Common myeloid progenitor, CD34-positive (primary cell): Measurements from ENCODE around the gene IQGAP3.

Source experiments
- CTCF ChIA-PET: fragments of 350-600 bp; sonication (Branson Sonifier 250); formaldehyde crosslinking; loops from one replicate; lab custom pipeline; 2021; ENCODE audit warnings: antibody characterized with exemption; lab: Charles Lee
- POLR2A ChIA-PET: fragments of 350-600 bp; sonication (Branson Sonifier 250); formaldehyde crosslinking; loops from one replicate; lab custom pipeline; 2021; ENCODE audit warnings: antibody characterized with exemption; lab: Charles Lee
- DNase-seq, 3 donors: peaks; one replicate each; pipeline versions ENCODE4 v3.0.0 to v3.0.0-alpha.2; 2013
- H3K27ac ChIP-seq, 2 experiments: 1 replicate in 1 of 2; 2 replicates in 1 of 2; pipeline ENCODE4 v1.7.0; 2013; ENCODE audit warnings: inconsistent platforms in 2 of 2, low read length in 2 of 2, mild to moderate bottlenecking in 2 of 2, low read depth in 1 of 2, moderate library complexity in 1 of 2; ENCODE audit not compliant: severe bottlenecking in 2 of 2, insufficient read depth in 1 of 2, poor library complexity in 1 of 2
- H3K27me3 ChIP-seq, 5 experiments: replicated peaks in 2 of 5; 1 replicate in 3 of 5; 2 replicates in 2 of 5; pipeline versions ENCODE4 v1.6.1 to v1.7.0; 2013; ENCODE audit warnings: low read length in 4 of 5, mild to moderate bottlenecking in 2 of 5, moderate library complexity in 2 of 5, inconsistent platforms in 1 of 5; ENCODE audit not compliant: insufficient read depth in 5 of 5, control insufficient read depth in 4 of 5
- H3K36me3 ChIP-seq, 4 experiments: 1 replicate in 2 of 4; 2 replicates in 2 of 4; pipeline versions ENCODE4 v1.6.1 to v1.7.0; 2013; ENCODE audit warnings: low read length in 3 of 4, control low read depth in 1 of 4, mild to moderate bottlenecking in 1 of 4; ENCODE audit not compliant: control insufficient read depth in 4 of 4, insufficient read depth in 4 of 4
- H3K4me1 ChIP-seq, 4 experiments: 1 replicate in 3 of 4; 2 replicates in 1 of 4; pipeline versions ENCODE4 v1.6.1 to v1.7.1; 2013; ENCODE audit warnings: low read length in 3 of 4, mild to moderate bottlenecking in 3 of 4, control low read depth in 1 of 4, inconsistent platforms in 1 of 4, moderate library complexity in 1 of 4; ENCODE audit not compliant: control insufficient read depth in 4 of 4, insufficient read depth in 4 of 4; ENCODE audit errors: control extremely low read depth in 1 of 4
- H3K4me3 ChIP-seq, 7 experiments: 1 replicate in 4 of 7; 2 replicates in 3 of 7; pipeline versions ENCODE4 v1.5.1 to v1.7.0; 2013; ENCODE audit warnings: mild to moderate bottlenecking in 7 of 7, low read length in 6 of 7, moderate library complexity in 6 of 7, inconsistent platforms in 2 of 7, low read depth in 2 of 7, control low read depth in 1 of 7; ENCODE audit not compliant: insufficient read depth in 4 of 7, control insufficient read depth in 1 of 7; ENCODE audit errors: extremely low read depth in 1 of 7
- H3K9me3 ChIP-seq, 5 experiments: 1 replicate in 4 of 5; 2 replicates in 1 of 5; pipeline versions ENCODE4 v1.6.1 to v1.7.1; 2013; ENCODE audit warnings: low read length in 4 of 5, mild to moderate bottlenecking in 2 of 5, inconsistent platforms in 1 of 5, low read depth in 1 of 5, moderate library complexity in 1 of 5; ENCODE audit not compliant: control insufficient read depth in 4 of 5, insufficient read depth in 2 of 5; ENCODE audit errors: control extremely low read depth in 1 of 5
- WGBS: methylation state at CpG from one replicate; pipeline ENCODE4 v1.1.5; 2013; ENCODE audit not compliant: insufficient coverage; 5-methylcytosine and 5-hydroxymethylcytosine counted together

IQGAP3 gene

DNA sequence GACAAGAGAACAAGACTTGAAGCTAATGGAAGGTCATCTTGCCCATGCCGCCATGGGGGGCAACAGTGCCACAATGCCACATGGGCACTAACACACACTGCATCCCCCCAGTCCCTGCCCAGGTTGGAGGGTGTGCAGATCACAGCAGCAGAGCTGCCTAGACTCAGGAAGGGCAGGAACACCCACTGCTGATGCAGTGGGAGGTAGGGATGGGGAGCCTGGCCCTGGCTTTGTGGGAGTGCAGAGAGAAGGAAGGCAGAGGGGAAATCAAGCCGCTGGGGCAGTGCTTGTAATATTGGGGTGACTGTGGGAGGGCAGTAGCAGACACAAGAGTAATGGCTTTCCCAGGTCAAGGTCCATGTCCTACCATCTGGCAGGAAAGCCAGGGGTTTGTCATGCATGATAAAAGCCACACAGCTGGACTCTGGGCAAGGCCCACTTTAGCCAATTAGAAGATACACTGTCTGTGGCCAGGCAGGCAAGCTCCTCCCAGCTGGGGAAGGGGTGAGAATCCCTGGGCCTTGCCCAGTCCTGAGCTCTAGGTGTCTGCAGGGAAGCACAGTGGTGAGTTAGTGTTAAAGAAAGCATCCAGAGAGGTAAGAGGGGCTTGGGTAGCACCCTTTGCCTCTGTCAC lies 46.4 kb downstream of the IQGAP3 start:
- Histone ChIP-seq H3K27me3 (no peaks in the 10 kb centered on the region), H3K4me1 (peaks cover 18 to 47% (median 27%) of the 10 kb centered on the region in 4 experiments), H3K36me3 (peaks cover 6 to 42% (median 23%) of the 10 kb centered on the region in 4 experiments), H3K4me3 (peak overlapping the region in 1 of 7 experiments; percentile 15), H3K9me3 (peaks cover 0 to 2% (median 0%) of the 10 kb centered on the region in 5 experiments), H3K27ac (no peak overlapping the region)
- no peak for DNase-seq
- ChIA-PET POLR2A (interaction anchor here (2.4 kb wide), 1 partner anchor 24 kb away, joined by 26 read pairs; the partner anchor contains the start of gene MEF2D), CTCF (interaction anchor here (0.5 to 7.2 kb wide), 9 partner anchors 10 to 384 kb away, joined by 3 to 27 read pairs (median 6); partner anchors contain the start of genes HAPLN2 and MEF2D)
- 100% methylated on average over 1 of the region's 2 CpGs for WGBS

DNA sequence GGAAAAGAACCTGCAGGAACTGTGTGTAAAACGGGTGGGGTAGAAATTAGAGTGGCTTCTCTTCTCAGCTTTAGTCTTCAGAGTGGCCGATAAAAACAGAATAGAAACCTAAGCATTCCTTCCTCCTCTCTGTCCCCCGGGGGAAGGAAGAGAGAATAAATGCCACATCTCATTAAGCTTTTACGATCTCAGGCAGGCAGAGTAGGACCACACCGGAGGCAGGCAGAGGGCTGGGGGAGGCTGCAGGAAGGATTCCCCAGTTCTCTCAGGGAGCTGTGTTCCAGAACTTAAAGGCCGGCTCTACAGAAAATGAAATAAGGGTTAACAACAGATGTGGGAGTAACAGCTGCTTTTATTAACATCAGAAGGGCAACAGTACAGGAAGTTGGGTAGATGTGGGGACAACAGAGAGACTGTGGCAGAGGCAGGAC lies 47.3 kb downstream of the IQGAP3 start:
- ChIA-PET POLR2A (interaction anchor here (0.8 to 2.4 kb wide), 3 partner anchors 15 to 24 kb away, joined by 3 to 26 read pairs (median 3); partner anchors contain the start of gene MEF2D), CTCF (interaction anchor here (0.5 to 7.2 kb wide), 17 partner anchors 9 to 383 kb away, joined by 3 to 27 read pairs (median 4); partner anchors contain the start of genes HAPLN2, MEF2D and NAXE)
- Histone ChIP-seq H3K36me3 (peaks cover 3 to 33% (median 17%) of the 10 kb centered on the region in 4 experiments), H3K27ac (peak overlapping the region; percentile 33 to 51), H3K9me3 (peaks cover 0 to 2% (median 0%) of the 10 kb centered on the region in 5 experiments), H3K4me3 (peak overlapping the region in 6 of 7 experiments; percentile 15 to 62 (median 45)), H3K27me3 (no peaks in the 10 kb centered on the region), H3K4me1 (peaks cover 18 to 47% (median 27%) of the 10 kb centered on the region in 4 experiments)
- DNase-seq = no peak
- 7% methylated on average over 2 of the region's 6 CpGs for WGBS

DNA sequence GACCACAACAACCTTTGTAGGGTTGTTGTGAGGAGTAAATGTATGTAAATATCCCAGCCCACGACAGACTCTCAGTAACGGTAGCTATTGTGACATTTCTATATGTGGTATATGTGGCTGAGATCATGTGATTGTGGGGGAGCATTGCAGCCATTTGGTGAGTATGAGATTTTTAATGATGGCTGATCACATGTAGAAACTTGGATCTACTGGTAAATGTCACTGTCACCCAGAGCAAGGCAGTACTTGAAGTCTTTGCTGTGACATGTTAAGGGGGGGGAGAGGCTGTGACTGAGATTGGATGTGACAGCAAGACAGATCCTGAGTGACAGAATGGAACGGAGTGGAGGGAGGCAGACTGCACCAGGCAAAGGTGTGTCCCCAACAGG lies 47.9 kb downstream of the IQGAP3 start:
- peak; percentile 50 to 83 (median 78) for DNase-seq
- H3K4me1 ChIP-seq = peaks cover 18 to 47% (median 27%) of the 10 kb centered on the region in 4 experiments
- H3K36me3 ChIP-seq = peaks cover 3 to 29% (median 13%) of the 10 kb centered on the region in 4 experiments
- H3K27me3 ChIP-seq = no peaks in the 10 kb centered on the region
- H3K9me3 ChIP-seq = peaks cover 0 to 2% (median 0%) of the 10 kb centered on the region in 5 experiments
- 6% methylated on average over 2 of the region's 3 CpGs for WGBS
- H3K27ac ChIP-seq = peak overlapping the region in 1 of 2 experiments; percentile 73
- CTCF ChIA-PET = interaction anchor here (0.7 to 7.2 kb wide), 15 partner anchors 11 to 139 kb away, joined by 3 to 27 read pairs (median 4); partner anchors contain the start of genes MEF2D and NAXE
- POLR2A ChIA-PET = interaction anchor here (0.8 to 2.4 kb wide), 4 partner anchors 16 to 23 kb away, joined by 3 to 26 read pairs (median 6); partner anchors contain the start of gene MEF2D
- peak overlapping the region in 3 of 7 experiments; percentile 47 to 62 (median 49) for H3K4me3 ChIP-seq

DNA sequence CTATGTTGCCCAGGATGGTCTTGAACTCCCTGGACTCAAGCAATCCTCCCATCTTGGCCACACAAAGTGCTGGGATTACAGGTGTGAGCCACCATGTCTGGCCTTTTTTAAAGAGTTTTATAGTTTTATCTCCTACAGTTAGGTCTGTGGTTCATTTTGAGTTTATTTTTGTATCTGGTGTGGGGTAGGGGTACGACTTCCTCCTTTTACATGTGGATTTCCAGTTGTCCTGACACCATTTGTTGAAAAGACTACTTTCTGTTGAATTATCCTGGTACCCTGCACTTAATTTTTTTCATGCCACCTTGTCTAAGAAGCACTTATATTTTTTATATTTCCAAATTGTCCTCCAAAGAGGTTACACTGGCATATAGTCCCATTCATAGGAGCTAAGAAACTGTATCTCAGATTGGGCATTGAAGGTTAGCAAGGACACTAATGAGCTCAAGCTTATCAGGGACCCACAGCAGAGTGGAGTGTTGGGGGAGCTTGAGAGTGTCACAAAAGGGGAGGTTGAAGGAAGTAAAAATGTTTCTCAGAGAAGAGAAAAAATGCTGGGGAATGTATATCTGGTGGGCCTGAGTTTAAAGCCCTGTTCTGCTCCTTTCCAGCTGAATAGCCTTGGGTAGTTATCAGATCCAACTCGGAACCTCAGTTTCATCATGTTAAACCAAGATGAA lies 48.4 kb downstream of the IQGAP3 start:
- peaks cover 18 to 47% (median 27%) of the 10 kb centered on the region in 4 experiments for H3K4me1 ChIP-seq
- no peaks in the 10 kb centered on the region for H3K27me3 ChIP-seq
- H3K4me3 ChIP-seq = peak overlapping the region in 1 of 7 experiments; percentile 47
- CTCF ChIA-PET = interaction anchor here (0.7 to 7.2 kb wide), 13 partner anchors 10 to 138 kb away, joined by 3 to 27 read pairs (median 4); partner anchors contain the start of genes MEF2D and NAXE
- H3K36me3 ChIP-seq = peaks cover under 1 to 26% (median 10%) of the 10 kb centered on the region in 4 experiments
- DNase-seq = peak in 2 of 3 donors; percentile 67 to 83
- peaks cover 0 to 2% (median 0%) of the 10 kb centered on the region in 5 experiments for H3K9me3 ChIP-seq
- WGBS = no CpG with 5 or more reads among the region's 2 CpGs
- POLR2A ChIA-PET = interaction anchor here (0.8 to 2.4 kb wide), 3 partner anchors 16 to 22 kb away, joined by 3 to 26 read pairs (median 8); partner anchors contain the start of gene MEF2D
- H3K27ac ChIP-seq = peak overlapping the region in 1 of 2 experiments; percentile 73

DNA sequence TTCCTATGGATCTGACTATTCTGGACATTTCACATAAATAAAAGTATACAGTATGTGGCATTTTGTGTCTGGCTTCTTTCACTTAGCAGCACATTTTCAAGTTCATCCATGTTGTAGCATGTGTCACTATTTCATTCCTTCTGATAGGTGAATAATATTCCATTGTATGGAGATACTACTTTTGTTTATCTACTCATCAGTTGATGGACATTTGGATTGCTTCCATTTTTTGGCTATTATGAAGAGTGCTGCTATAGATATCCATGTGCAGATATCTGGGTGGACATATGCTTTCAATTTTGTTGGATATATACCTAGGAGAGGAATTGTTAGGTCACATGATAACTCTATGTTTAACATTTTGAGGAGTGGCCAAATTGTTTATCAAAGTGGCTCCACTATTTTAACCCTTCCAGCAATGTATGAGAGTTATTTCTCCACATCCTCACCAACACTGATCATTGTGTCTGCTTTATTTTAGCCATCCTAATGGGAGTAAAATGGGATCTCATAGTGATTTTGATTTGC lies 49.9 kb downstream of the IQGAP3 start:
- H3K9me3 ChIP-seq = no peaks in the 10 kb centered on the region
- ChIA-PET POLR2A (no interaction called here), CTCF (interaction anchor here (2.6 to 7.2 kb wide), 2 partner anchors 14 to 41 kb away, joined by 9 to 27 read pairs; no protein-coding TSS in a partner anchor)
- H3K36me3 ChIP-seq = peaks cover 0 to 12% (median 0%) of the 10 kb centered on the region in 4 experiments
- H3K27me3 ChIP-seq = no peaks in the 10 kb centered on the region
- peaks cover 18 to 40% (median 27%) of the 10 kb centered on the region in 4 experiments for H3K4me1 ChIP-seq
- no peak overlapping the region for H3K27ac ChIP-seq
- no peak overlapping the region for H3K4me3 ChIP-seq
- DNase-seq = no peak

DNA sequence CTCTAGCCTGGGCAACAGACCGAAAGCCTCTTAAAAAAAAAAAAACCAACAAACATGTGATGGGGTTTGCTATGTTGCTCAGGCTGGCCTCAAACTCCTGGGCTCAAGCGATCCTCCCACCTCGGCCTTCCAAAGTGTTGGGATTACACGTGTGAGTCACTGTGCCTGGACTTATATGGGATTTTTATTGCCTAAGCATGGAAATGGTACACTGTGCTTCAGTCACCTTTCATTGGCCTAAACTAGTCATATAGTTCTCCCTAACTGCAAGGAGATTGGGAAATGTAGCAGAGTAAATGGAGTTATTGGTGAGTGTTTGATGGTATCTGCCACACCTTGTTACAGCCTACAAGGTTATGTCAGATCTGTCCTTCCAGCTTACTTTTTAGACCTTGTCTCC lies 54.6 kb downstream of the IQGAP3 start:
- 80% methylated on average over 3 of the region's 4 CpGs for WGBS
- H3K9me3 ChIP-seq = no peaks in the 10 kb centered on the region
- H3K27me3 ChIP-seq = no peaks in the 10 kb centered on the region
- ChIA-PET POLR2A (no interaction called here), CTCF (interaction anchor here (0.6 to 2.3 kb wide), 3 partner anchors 10 to 404 kb away, joined by 3 to 9 read pairs (median 4); no protein-coding TSS in a partner anchor)
- H3K4me3 ChIP-seq = no peak overlapping the region
- H3K36me3 ChIP-seq = no peaks in the 10 kb centered on the region
- H3K4me1 ChIP-seq = peaks cover 0 to 8% (median 0%) of the 10 kb centered on the region in 4 experiments
- DNase-seq = no peak
- H3K27ac ChIP-seq = no peak overlapping the region
